Prostate gland (tissue), 2 donors: ENCODE results near the gene ARID2.

ENCODE experiments used
- POLR2A ChIP-seq: fragments of 450-650 bp; IDR thresholded peaks from one replicate; pipeline ENCODE4 v1.6.1; 2016; ENCODE audit warnings: antibody characterized with exemption, mild to moderate bottlenecking
- POLR2AphosphoS5 ChIP-seq: sonication (generic); formaldehyde crosslinking; IDR thresholded peaks from one replicate; pipeline ENCODE4 v1.6.1; 2017; ENCODE audit warnings: antibody characterized with exemption
- TF ChIP-seq, protein P1 (sequence below), 4 experiments: fragments of 200-600 bp in 2 of 4; fragments of 450-650 bp in 2 of 4; sonication (generic) in 2 of 4; IDR thresholded peaks; 1 replicate in 3 of 4; 2 replicates in 1 of 4; pipeline ENCODE4 v1.5.1; 2016 to 2019; ENCODE audit warnings: antibody characterized with exemption in 4 of 4, mild to moderate bottlenecking in 2 of 4, moderate library complexity in 2 of 4

DNA sequence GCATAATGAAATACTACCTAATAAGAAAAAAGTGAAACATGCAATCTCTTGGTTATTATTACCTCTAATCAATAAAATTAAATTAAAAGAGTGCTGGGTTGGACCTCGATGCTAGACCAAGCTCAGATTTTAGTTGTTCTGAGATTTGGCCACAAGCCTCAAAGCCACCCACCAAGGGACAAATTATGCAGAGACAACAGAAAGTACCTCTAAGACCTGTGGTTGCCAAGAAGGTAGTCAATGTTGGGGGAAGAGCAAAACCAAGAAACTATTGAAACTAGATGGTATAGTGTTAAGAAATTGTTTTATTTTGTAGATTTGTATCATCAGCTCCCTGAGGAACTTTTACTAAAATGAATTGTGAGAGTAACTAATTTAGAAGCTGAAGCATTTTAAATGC is 43.8 kb upstream of the ARID2 start:
- TF ChIP-seq, protein P1, sequence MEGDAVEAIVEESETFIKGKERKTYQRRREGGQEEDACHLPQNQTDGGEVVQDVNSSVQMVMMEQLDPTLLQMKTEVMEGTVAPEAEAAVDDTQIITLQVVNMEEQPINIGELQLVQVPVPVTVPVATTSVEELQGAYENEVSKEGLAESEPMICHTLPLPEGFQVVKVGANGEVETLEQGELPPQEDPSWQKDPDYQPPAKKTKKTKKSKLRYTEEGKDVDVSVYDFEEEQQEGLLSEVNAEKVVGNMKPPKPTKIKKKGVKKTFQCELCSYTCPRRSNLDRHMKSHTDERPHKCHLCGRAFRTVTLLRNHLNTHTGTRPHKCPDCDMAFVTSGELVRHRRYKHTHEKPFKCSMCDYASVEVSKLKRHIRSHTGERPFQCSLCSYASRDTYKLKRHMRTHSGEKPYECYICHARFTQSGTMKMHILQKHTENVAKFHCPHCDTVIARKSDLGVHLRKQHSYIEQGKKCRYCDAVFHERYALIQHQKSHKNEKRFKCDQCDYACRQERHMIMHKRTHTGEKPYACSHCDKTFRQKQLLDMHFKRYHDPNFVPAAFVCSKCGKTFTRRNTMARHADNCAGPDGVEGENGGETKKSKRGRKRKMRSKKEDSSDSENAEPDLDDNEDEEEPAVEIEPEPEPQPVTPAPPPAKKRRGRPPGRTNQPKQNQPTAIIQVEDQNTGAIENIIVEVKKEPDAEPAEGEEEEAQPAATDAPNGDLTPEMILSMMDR (IDR thresholded peaks at IDR 0.05), result no peak
- TF ChIP-seq POLR2A (no peak), POLR2AphosphoS5 (no peak)
